Spleen (tissue), 7 donors: ENCODE data around the gene C12orf43.

ENCODE experiments used
- POLR2A ChIP-seq, 3 donors: fragments of 450-650 bp; IDR thresholded peaks; one replicate each; pipeline ENCODE4 v1.5.1; 2017; ENCODE audit warnings: antibody characterized with exemption in 3 of 3, mild to moderate bottlenecking in 1 of 3
- TF ChIP-seq, protein P1 (sequence below), 11 experiments: fragments of 200-600 bp in 7 of 11; fragments of 450-650 bp in 4 of 11; sonication (generic) in 4 of 11; IDR thresholded peaks in 8 of 11; conservative IDR thresholded peaks in 3 of 11; 1 replicate in 7 of 11; 2 replicates in 4 of 11; pipeline versions ENCODE4 v1.4.0 to v1.8.0; 2016 to 2021; ENCODE audit warnings: antibody characterized with exemption in 11 of 11, inconsistent platforms in 4 of 11, mild to moderate bottlenecking in 1 of 11
- donor health status: DM: no; HTN: no; CAD: no; lungs with moderate emphysema.
- donor health status: DM: no; HTN: no; CAD: no.
- donor health status: DM: no; HTN: no; CAD: no.

DNA sequence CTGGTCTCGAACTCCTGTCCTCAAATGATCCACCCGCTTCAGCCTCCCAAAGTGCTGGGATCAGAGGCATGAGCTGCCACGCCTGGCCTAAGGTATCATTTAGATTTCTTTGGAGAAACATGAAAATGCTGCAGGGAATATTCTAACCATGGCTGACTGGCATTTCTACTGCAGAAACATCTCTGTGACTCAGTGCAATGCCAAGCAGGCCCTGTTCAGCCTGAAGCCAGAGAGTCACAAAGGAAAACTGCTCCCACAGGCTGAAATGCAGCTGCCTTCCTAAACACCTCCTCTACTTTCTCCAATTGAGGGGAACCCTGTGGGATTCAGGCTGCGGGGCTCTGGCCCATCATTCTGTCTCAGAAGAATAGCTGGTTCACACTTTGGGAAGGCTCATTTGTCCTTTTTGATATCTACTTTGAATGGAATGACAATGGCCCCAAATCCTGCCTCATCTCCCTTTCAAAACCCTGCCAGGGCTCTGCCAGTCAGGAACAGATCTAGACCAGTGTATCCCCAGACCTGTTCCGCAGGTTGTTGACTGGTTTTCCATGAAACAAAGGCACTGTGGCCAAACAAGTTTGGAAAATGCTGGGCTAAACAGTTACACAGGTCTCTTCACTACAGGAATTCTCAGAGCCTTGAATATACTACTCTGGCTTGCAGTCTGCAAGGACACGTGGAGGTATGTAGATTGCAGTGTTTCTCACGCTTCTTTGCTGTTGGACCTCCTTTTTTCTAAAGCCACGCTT, 7.8 kb downstream of the C12orf43 start:
- TF ChIP-seq POLR2A (IDR thresholded peaks at IDR 0.05), result no peak
- TF ChIP-seq, protein P1, sequence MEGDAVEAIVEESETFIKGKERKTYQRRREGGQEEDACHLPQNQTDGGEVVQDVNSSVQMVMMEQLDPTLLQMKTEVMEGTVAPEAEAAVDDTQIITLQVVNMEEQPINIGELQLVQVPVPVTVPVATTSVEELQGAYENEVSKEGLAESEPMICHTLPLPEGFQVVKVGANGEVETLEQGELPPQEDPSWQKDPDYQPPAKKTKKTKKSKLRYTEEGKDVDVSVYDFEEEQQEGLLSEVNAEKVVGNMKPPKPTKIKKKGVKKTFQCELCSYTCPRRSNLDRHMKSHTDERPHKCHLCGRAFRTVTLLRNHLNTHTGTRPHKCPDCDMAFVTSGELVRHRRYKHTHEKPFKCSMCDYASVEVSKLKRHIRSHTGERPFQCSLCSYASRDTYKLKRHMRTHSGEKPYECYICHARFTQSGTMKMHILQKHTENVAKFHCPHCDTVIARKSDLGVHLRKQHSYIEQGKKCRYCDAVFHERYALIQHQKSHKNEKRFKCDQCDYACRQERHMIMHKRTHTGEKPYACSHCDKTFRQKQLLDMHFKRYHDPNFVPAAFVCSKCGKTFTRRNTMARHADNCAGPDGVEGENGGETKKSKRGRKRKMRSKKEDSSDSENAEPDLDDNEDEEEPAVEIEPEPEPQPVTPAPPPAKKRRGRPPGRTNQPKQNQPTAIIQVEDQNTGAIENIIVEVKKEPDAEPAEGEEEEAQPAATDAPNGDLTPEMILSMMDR (IDR thresholded peaks at IDR 0.05 in 8 of 11, conservative IDR thresholded peaks at IDR 0.05 in 3 of 11), result no peak
